ENCODE measurements around the gene TRIM33. TPM values are rescaled to one million over a fixed set of nuclear protein-coding genes. Genes with fewer than 3 reads are reported as not detected.

Gene TRIM33
- total and polyA plus RNA-seq, 2 experiments from 2014 or later: 50.3 to 51.1 TPM

DNA sequence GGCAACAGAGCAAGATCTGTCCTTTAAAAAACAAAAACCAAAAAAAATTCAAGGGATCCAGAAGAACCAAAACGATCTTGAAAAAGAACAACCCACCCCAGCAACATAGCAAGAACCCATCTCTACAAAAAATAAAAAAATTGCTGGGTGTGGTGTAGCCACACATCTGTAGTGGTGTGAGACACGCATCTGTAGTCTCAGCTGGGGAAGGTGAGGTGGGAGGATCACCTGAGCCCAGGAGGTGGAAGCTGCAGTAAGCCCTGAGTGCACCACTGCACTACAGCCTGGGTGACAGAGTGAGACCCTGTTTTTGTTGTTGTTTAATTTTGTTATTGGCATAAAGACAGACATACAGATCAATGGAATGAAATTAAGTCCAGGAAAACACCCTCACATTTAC lies 22.3 kb downstream of the TRIM33 start (continued):
- TF ChIP-seq, protein P1, sequence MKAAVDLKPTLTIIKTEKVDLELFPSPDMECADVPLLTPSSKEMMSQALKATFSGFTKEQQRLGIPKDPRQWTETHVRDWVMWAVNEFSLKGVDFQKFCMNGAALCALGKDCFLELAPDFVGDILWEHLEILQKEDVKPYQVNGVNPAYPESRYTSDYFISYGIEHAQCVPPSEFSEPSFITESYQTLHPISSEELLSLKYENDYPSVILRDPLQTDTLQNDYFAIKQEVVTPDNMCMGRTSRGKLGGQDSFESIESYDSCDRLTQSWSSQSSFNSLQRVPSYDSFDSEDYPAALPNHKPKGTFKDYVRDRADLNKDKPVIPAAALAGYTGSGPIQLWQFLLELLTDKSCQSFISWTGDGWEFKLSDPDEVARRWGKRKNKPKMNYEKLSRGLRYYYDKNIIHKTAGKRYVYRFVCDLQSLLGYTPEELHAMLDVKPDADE (IDR thresholded peaks at IDR 0.05): no peak
- TF ChIP-seq EZH2 (IDR thresholded peaks at IDR 0.05; ENCODE audit: low read depth, unreplicated experiment) (no peak), JUNB (IDR thresholded peaks at IDR 0.05; ENCODE audit: unreplicated experiment) (no peak), POLR2AphosphoS5 (IDR thresholded peaks at IDR 0.05; ENCODE audit: low read depth) (no peak), ZNF114 (CRISPR knock-in tag; IDR thresholded peaks at IDR 0.05) (no peak), CREB1 (CRISPR knock-in tag; IDR thresholded peaks at IDR 0.05; ENCODE audit: low read depth) (no peak), STAT1 (IDR thresholded peaks at IDR 0.05; ENCODE audit: unreplicated experiment) (no peak)
- TF ChIP-seq, protein P2, sequence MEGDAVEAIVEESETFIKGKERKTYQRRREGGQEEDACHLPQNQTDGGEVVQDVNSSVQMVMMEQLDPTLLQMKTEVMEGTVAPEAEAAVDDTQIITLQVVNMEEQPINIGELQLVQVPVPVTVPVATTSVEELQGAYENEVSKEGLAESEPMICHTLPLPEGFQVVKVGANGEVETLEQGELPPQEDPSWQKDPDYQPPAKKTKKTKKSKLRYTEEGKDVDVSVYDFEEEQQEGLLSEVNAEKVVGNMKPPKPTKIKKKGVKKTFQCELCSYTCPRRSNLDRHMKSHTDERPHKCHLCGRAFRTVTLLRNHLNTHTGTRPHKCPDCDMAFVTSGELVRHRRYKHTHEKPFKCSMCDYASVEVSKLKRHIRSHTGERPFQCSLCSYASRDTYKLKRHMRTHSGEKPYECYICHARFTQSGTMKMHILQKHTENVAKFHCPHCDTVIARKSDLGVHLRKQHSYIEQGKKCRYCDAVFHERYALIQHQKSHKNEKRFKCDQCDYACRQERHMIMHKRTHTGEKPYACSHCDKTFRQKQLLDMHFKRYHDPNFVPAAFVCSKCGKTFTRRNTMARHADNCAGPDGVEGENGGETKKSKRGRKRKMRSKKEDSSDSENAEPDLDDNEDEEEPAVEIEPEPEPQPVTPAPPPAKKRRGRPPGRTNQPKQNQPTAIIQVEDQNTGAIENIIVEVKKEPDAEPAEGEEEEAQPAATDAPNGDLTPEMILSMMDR (conservative IDR thresholded peaks at IDR 0.05; ENCODE audit: low read depth in 2 of 2): no peak

DNA sequence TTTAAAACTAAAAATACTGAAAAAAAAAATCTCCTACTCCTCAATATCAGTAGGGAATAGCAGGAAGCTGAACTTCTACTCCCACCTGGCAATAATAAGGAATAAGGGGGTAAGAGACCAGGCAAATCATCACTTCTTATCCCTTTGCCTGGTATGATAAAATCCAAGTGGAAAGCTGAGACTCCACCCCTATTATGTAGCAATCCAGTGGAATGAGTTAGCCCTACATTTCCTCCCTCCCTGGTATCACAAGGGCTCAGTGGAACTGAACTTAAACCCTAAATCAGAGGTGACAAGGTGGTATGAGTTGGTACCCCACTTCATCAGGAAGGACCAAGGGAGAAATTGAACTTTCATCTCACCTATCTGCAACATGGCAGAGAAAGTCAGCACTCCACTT lies 25.7 kb downstream of the TRIM33 start:
- no peaks in the 10 kb centered on the region for H3K9me2 ChIP-seq (ENCODE audit: insufficient read depth)
- DNase-seq (ENCODE audit: low spot score): no peak
- no peak overlapping the region for H3K4me2 ChIP-seq
- H3F3A ChIP-seq (replicated peaks; ENCODE audit: low read depth): no peaks in the 10 kb centered on the region
- peaks cover 29% of the 10 kb centered on the region for H3K36me3 Mint-ChIP-seq (ENCODE audit: low read depth)
- ATAC-seq: no peak
- H3K27me3 Mint-ChIP-seq (ENCODE audit: insufficient read depth, low read depth, poor library complexity): peaks cover 4% of the 10 kb centered on the region
- no peaks in the 10 kb centered on the region for H3K4me1 ChIP-seq (ENCODE audit: insufficient read depth)
- H3K4me3 ChIP-seq: no peak overlapping the region
- no peak overlapping the region for H2AFZ ChIP-seq
- H3K79me2 ChIP-seq (replicated peaks; ENCODE audit: insufficient read depth): peaks cover 100% of the 10 kb centered on the region
- peaks cover 11% of the 10 kb centered on the region for H3K4me1 Mint-ChIP-seq
- no peak overlapping the region for H3K27ac Mint-ChIP-seq
- H3K27ac ChIP-seq (ENCODE audit: low read depth): no peak overlapping the region
- no peak overlapping the region for H3K4me3 Mint-ChIP-seq
- peaks cover 7% of the 10 kb centered on the region for H3K9me3 Mint-ChIP-seq
- no peaks in the 10 kb centered on the region for H3K36me3 ChIP-seq (ENCODE audit: insufficient read depth)
- H4K20me1 ChIP-seq (replicated peaks; ENCODE audit: insufficient read depth): peaks cover 24% of the 10 kb centered on the region
- H3K27me3 ChIP-seq (ENCODE audit: insufficient read depth): no peaks in the 10 kb centered on the region
- no peak for TF ChIP-seq STAT1 (IDR thresholded peaks at IDR 0.05; ENCODE audit: unreplicated experiment)
- no peak for TF ChIP-seq JUNB (IDR thresholded peaks at IDR 0.05; ENCODE audit: unreplicated experiment)
- TF ChIP-seq EZH2 (IDR thresholded peaks at IDR 0.05; ENCODE audit: low read depth, unreplicated experiment): no peak
- TF ChIP-seq EZH2phosphoT487 (IDR thresholded peaks at IDR 0.05; ENCODE audit: unreplicated experiment): no peak
- TF ChIP-seq, protein P3, sequence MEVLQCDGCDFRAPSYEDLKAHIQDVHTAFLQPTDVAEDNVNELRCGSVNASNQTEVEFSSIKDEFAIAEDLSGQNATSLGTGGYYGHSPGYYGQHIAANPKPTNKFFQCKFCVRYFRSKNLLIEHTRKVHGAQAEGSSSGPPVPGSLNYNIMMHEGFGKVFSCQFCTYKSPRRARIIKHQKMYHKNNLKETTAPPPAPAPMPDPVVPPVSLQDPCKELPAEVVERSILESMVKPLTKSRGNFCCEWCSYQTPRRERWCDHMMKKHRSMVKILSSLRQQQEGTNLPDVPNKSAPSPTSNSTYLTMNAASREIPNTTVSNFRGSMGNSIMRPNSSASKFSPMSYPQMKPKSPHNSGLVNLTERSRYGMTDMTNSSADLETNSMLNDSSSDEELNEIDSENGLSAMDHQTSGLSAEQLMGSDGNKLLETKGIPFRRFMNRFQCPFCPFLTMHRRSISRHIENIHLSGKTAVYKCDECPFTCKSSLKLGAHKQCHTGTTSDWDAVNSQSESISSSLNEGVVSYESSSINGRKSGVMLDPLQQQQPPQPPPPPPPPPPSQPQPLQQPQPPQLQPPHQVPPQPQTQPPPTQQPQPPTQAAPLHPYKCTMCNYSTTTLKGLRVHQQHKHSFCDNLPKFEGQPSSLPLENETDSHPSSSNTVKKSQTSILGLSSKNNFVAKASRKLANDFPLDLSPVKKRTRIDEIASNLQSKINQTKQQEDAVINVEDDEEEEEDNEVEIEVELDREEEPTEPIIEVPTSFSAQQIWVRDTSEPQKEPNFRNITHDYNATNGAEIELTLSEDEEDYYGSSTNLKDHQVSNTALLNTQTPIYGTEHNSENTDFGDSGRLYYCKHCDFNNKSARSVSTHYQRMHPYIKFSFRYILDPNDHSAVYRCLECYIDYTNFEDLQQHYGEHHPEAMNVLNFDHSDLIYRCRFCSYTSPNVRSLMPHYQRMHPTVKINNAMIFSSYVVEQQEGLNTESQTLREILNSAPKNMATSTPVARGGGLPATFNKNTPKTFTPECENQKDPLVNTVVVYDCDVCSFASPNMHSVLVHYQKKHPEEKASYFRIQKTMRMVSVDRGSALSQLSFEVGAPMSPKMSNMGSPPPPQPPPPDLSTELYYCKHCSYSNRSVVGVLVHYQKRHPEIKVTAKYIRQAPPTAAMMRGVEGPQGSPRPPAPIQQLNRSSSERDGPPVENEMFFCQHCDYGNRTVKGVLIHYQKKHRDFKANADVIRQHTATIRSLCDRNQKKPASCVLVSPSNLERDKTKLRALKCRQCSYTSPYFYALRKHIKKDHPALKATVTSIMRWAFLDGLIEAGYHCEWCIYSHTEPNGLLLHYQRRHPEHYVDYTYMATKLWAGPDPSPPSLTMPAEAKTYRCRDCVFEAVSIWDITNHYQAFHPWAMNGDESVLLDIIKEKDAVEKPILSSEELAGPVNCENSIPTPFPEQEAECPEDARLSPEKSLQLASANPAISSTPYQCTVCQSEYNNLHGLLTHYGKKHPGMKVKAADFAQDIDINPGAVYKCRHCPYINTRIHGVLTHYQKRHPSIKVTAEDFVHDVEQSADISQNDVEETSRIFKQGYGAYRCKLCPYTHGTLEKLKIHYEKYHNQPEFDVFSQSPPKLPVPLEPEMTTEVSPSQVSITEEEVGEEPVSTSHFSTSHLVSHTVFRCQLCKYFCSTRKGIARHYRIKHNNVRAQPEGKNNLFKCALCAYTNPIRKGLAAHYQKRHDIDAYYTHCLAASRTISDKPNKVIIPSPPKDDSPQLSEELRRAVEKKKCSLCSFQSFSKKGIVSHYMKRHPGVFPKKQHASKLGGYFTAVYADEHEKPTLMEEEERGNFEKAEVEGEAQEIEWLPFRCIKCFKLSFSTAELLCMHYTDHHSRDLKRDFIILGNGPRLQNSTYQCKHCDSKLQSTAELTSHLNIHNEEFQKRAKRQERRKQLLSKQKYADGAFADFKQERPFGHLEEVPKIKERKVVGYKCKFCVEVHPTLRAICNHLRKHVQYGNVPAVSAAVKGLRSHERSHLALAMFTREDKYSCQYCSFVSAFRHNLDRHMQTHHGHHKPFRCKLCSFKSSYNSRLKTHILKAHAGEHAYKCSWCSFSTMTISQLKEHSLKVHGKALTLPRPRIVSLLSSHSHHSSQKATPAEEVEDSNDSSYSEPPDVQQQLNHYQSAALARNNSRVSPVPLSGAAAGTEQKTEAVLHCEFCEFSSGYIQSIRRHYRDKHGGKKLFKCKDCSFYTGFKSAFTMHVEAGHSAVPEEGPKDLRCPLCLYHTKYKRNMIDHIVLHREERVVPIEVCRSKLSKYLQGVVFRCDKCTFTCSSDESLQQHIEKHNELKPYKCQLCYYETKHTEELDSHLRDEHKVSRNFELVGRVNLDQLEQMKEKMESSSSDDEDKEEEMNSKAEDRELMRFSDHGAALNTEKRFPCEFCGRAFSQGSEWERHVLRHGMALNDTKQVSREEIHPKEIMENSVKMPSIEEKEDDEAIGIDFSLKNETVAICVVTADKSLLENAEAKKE (CRISPR knock-in tag; IDR thresholded peaks at IDR 0.05): no peak
- TF ChIP-seq, protein P2 (conservative IDR thresholded peaks at IDR 0.05; ENCODE audit: low read depth in 2 of 2): no peak
- no peak for TF ChIP-seq NANOG (IDR thresholded peaks at IDR 0.05; ENCODE audit: borderline replicate concordance)
- TF ChIP-seq ZNF114 (CRISPR knock-in tag; IDR thresholded peaks at IDR 0.05): no peak
- TF ChIP-seq CREB1 (CRISPR knock-in tag; IDR thresholded peaks at IDR 0.05; ENCODE audit: low read depth): no peak
- TF ChIP-seq POLR2AphosphoS5 (IDR thresholded peaks at IDR 0.05; ENCODE audit: low read depth): no peak
- TF ChIP-seq, protein P1 (IDR thresholded peaks at IDR 0.05): no peak
- no peak for TF ChIP-seq ZNF331 (CRISPR knock-in tag; IDR thresholded peaks at IDR 0.05; ENCODE audit: low read depth)

Data from GM23338 (cell line).